Measurements from ENCODE around the gene EDIL3. TPM values are rescaled to one million over a fixed set of nuclear protein-coding genes. Genes with fewer than 3 reads are reported as not detected.

Gene EDIL3
- total RNA-seq, 1 donor from 2014 or later = 604 TPM

GRCh38 chr5:84237126-84237525 lies 147.6 kb downstream of the EDIL3 start:
- no peaks in the 10 kb centered on the region for H3K27me3 Mint-ChIP-seq (ENCODE audit: low read depth)
- H3K27ac Mint-ChIP-seq (ENCODE audit: unreplicated experiment) = peak overlapping the region; percentile 22
- peaks cover 3% of the 10 kb centered on the region for H3K36me3 Mint-ChIP-seq (ENCODE audit: low read depth)
- TF ChIP-seq CTCF (IDR thresholded peaks at IDR 0.05) = no peak
- DNase-seq (ENCODE audit: low spot score) = no peak
- H3K4me3 Mint-ChIP-seq (ENCODE audit: unreplicated experiment) = no peak overlapping the region
- peaks cover 75% of the 10 kb centered on the region for H3K4me1 Mint-ChIP-seq (ENCODE audit: low read depth)
- H3K9me3 Mint-ChIP-seq (ENCODE audit: low read depth) = no peaks in the 10 kb centered on the region

GRCh38 chr5:84231433-84231832 lies 153.2 kb downstream of the EDIL3 start:
- H3K36me3 Mint-ChIP-seq (ENCODE audit: low read depth) = peaks cover 3% of the 10 kb centered on the region
- no peaks in the 10 kb centered on the region for H3K27me3 Mint-ChIP-seq (ENCODE audit: low read depth)
- no peak for DNase-seq (ENCODE audit: low spot score)
- peaks cover 5% of the 10 kb centered on the region for H3K9me3 Mint-ChIP-seq (ENCODE audit: low read depth)
- no peak overlapping the region for H3K4me3 Mint-ChIP-seq (ENCODE audit: unreplicated experiment)
- no peak overlapping the region for H3K27ac Mint-ChIP-seq (ENCODE audit: unreplicated experiment)
- TF ChIP-seq CTCF (IDR thresholded peaks at IDR 0.05) = no peak
- H3K4me1 Mint-ChIP-seq (ENCODE audit: low read depth) = peaks cover 74% of the 10 kb centered on the region

- no peaks in the 10 kb centered on the region for H3K27me3 Mint-ChIP-seq (ENCODE audit: low read depth)
- no peak for TF ChIP-seq CTCF (IDR thresholded peaks at IDR 0.05)
- no peak for DNase-seq (ENCODE audit: low spot score)
- no peaks in the 10 kb centered on the region for H3K36me3 Mint-ChIP-seq (ENCODE audit: low read depth)
- H3K4me1 Mint-ChIP-seq (ENCODE audit: low read depth) = peaks cover 62% of the 10 kb centered on the region
- peaks cover 5% of the 10 kb centered on the region for H3K9me3 Mint-ChIP-seq (ENCODE audit: low read depth)
- H3K4me3 Mint-ChIP-seq (ENCODE audit: unreplicated experiment) = no peak overlapping the region
- no peak overlapping the region for H3K27ac Mint-ChIP-seq (ENCODE audit: unreplicated experiment)
These were observed 155.6 kb downstream of the EDIL3 start for GRCh38 chr5:84229045-84229444.

- TF ChIP-seq CTCF (IDR thresholded peaks at IDR 0.05) = no peak
- Mint-ChIP-seq H3K4me1 (ENCODE audit: low read depth) (peaks cover 55% of the 10 kb centered on the region), H3K36me3 (ENCODE audit: low read depth) (no peaks in the 10 kb centered on the region), H3K27me3 (ENCODE audit: low read depth) (no peaks in the 10 kb centered on the region), H3K27ac (ENCODE audit: unreplicated experiment) (no peak overlapping the region), H3K9me3 (ENCODE audit: low read depth) (peaks cover 5% of the 10 kb centered on the region), H3K4me3 (ENCODE audit: unreplicated experiment) (no peak overlapping the region)
- no peak for DNase-seq (ENCODE audit: low spot score)
These were observed 156.4 kb downstream of the EDIL3 start for GRCh38 chr5:84228266-84228665.

- Mint-ChIP-seq H3K27me3 (ENCODE audit: low read depth) (no peaks in the 10 kb centered on the region), H3K4me3 (ENCODE audit: unreplicated experiment) (no peak overlapping the region), H3K27ac (ENCODE audit: unreplicated experiment) (peak overlapping the region; percentile 60), H3K36me3 (ENCODE audit: low read depth) (no peaks in the 10 kb centered on the region), H3K9me3 (ENCODE audit: low read depth) (peaks cover 5% of the 10 kb centered on the region), H3K4me1 (ENCODE audit: low read depth) (peaks cover 48% of the 10 kb centered on the region)
- DNase-seq (ENCODE audit: low spot score) = no peak
- no peak for TF ChIP-seq CTCF (IDR thresholded peaks at IDR 0.05)
These were observed 157.4 kb downstream of the EDIL3 start for GRCh38 chr5:84227236-84227635.
